Activated T-cell treated with anti-CD3 and anti-CD28 coated beads, Interleukin-2, amount 50 U/mL, for 24 hours (primary cell): ENCODE measurements around the gene PIP4K2A.

ENCODE experiments used
- DNase-seq: peaks from one replicate; pipeline ENCODE4 v3.0.0-alpha.2; 2020
- H3K27ac Mint-ChIP-seq: 2 replicates; pipeline ENCODE4 v1.8.0; 2020; ENCODE audit warnings: mild to moderate bottlenecking, mixed read lengths
- H3K27me3 Mint-ChIP-seq: 2 replicates; pipeline ENCODE4 v1.8.0; 2020; ENCODE audit warnings: mixed read lengths
- H3K36me3 Mint-ChIP-seq: 2 replicates; pipeline ENCODE4 v1.8.0; 2020; ENCODE audit warnings: low read depth, mixed read lengths
- H3K4me1 Mint-ChIP-seq: 2 replicates; pipeline ENCODE4 v1.8.0; 2020; ENCODE audit warnings: low read depth, mixed read lengths
- H3K4me3 Mint-ChIP-seq: 2 replicates; pipeline ENCODE4 v1.8.0; 2020; ENCODE audit warnings: mild to moderate bottlenecking, moderate library complexity, mixed read lengths
- H3K9me3 Mint-ChIP-seq: 2 replicates; pipeline ENCODE4 v1.8.0; 2020; ENCODE audit warnings: mixed read lengths

PIP4K2A gene

DNA sequence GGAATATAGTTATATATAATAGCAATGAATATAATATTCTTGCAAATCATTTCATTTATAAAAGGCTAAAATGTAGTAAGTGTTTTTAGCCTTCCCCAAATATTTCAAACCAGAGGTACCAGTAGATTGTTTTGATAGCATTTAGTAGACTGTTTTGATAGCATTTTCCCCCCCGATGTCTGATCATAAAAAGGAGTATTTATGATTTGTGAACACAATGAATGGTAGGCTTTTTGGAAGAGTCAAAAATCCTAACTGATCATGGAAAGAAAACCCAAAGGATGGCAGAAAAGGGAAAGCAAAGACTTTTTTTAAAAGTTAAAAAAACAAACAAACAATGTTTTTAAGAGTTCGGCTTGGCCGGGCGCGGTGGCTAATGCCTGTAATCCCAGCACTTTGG is 152.5 kb downstream of the PIP4K2A start:
- peaks cover 88% of the 10 kb centered on the region for H3K36me3 Mint-ChIP-seq
- no peak overlapping the region for H3K4me3 Mint-ChIP-seq
- H3K27me3 Mint-ChIP-seq, result no peaks in the 10 kb centered on the region
- H3K27ac Mint-ChIP-seq, result no peak overlapping the region
- H3K9me3 Mint-ChIP-seq, result no peaks in the 10 kb centered on the region
- H3K4me1 Mint-ChIP-seq, result peaks cover 25% of the 10 kb centered on the region
- no peak for DNase-seq

DNA sequence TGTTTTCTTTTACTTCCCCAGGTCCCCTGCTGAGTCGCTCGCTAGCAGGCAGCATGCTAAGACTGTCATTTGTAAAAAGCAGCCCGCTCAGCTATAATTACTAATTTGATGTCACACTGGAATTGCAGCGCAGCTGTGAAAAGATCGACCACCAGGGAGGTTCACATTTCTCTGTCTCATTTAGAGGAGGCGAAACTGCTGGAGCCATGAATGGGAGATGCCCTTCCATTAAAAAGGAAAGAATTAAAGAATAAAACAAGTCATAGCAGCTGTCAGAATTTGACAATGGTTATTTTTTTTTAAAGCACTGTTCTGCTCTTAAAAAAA is 153.5 kb downstream of the PIP4K2A start:
- Mint-ChIP-seq H3K27me3 (no peaks in the 10 kb centered on the region), H3K4me1 (peaks cover 19% of the 10 kb centered on the region), H3K36me3 (peaks cover 84% of the 10 kb centered on the region), H3K9me3 (no peaks in the 10 kb centered on the region), H3K4me3 (no peak overlapping the region), H3K27ac (peak overlapping the region; percentile 38)
- DNase-seq, result no peak

DNA sequence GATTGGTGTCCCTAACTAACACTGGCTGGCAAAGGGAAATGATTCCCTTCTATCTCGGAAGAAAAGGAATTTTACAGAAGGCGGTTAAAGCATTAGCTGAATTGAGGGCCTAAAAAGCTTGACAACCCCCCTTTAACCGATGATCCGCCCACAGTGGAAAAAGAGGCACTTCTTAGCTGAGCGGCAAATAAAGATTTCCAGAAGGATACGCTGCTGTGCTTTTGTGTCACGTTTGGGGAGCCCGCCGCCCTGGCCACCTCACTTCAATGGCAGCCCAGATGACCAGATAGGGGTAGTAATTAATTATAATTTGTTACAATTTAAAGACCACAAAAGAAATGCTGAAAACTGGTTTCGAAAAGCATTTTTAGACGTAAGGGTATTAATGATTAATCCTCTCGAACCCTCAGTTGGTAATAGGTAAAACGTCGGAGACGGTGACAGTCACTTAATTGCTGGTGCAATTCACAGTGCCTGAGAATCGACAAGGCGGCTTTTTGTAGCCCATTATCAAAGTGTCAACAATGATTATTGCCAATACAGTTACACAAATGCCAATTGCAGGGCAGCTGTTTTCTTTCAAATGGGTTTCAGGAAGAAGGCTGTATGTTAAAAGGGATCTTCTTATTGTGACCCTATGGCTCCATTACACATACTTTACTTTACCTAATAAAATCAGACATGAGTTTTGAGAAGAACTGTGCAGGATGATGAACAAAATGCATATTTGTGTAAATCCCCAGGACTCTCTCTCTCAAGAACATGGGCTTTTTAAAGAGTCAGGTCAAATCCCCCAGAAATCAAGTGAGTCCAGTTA is 154.1 kb downstream of the PIP4K2A start:
- Mint-ChIP-seq H3K27ac (peak overlapping the region; percentile 38), H3K36me3 (peaks cover 83% of the 10 kb centered on the region)

DNA sequence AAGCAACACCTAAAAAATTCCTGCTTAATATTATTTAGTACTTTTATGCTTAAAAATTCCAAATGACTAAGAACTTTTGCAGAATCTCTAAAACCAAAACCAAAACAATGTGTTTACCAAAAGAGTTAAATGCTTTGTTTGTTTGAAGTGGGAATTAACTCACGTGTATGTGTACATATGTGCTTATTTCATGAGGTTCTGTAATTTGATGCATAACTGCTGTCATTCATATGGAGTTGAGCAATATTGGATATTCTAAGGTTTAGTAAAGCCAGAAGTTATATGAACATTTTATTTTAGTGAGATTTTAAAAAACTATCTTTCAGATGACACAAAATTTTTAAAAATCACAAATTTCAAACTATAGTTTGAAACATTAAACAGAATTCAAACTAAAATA is 157.1 kb downstream of the PIP4K2A start:
- H3K27ac Mint-ChIP-seq, result no peak overlapping the region
- no peaks in the 10 kb centered on the region for H3K27me3 Mint-ChIP-seq
- H3K36me3 Mint-ChIP-seq, result peaks cover 76% of the 10 kb centered on the region
- H3K9me3 Mint-ChIP-seq, result no peaks in the 10 kb centered on the region
- H3K4me1 Mint-ChIP-seq, result peaks cover 9% of the 10 kb centered on the region
- no peak overlapping the region for H3K4me3 Mint-ChIP-seq
- DNase-seq, result no peak

More for the DNA sequence above, 154.1 kb downstream of the PIP4K2A start:
- H3K4me1 Mint-ChIP-seq, result peaks cover 19% of the 10 kb centered on the region
- no peak for DNase-seq
- no peaks in the 10 kb centered on the region for H3K9me3 Mint-ChIP-seq
- H3K27me3 Mint-ChIP-seq, result no peaks in the 10 kb centered on the region
- H3K4me3 Mint-ChIP-seq, result no peak overlapping the region

DNA sequence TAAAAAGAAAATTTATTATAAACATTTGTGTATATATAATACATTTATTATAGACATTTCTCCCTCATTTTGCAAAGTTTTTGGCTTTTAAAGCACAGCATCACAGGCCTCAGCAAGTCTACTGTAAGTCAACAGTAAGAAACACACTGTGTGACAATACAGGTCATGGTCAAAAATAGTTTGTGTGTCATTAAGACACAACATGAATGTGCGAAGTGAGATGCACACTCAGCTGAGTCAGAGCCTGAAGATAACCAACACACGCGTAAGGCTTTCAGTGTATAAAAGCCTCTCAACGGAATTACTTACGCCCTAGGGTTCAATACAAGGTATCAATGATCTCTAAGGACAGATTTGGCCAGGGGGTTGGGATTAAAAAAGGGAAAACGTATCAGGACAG is 157.6 kb downstream of the PIP4K2A start:
- Mint-ChIP-seq H3K27ac (peak overlapping the region; percentile 29), H3K4me1 (peaks cover 14% of the 10 kb centered on the region), H3K36me3 (peaks cover 75% of the 10 kb centered on the region), H3K27me3 (no peaks in the 10 kb centered on the region), H3K9me3 (no peaks in the 10 kb centered on the region), H3K4me3 (no peak overlapping the region)
- DNase-seq, result no peak

DNA sequence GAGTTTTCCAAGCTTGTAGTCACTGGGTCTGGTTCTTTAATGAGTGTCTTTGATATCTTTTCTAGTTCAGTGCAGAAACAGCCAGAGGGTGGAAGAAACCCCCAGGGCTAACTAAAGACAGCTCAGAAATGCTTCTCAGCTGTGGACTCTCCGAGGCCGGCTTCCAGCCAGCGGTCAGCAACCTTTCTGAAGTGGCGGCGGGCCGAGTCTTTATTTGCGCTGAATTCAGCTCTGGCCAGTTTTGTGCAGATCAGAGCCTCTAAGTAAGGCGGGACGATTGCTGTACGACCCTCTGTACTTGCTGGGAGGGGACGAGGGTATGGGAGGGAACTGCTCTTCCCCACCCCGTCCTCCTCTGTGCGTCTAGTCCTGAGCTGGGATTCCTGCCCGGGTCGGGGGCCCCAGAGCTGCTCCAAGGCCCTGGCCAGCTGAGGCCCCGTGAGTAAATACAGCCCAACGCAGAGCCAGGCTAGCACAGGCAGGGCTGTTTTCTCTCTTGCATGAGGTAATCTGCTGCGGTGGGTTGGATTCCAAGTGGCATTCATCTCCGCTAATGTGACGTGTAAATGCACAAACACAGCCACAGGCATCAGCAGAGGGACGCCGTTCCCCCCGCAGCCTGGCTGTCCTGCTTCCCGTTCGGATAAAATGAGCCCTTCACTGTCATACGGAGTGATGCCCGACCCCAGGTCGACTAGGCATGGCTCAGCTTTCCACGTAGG is 159.8 kb downstream of the PIP4K2A start:
- Mint-ChIP-seq H3K9me3 (no peaks in the 10 kb centered on the region), H3K27ac (peak overlapping the region; percentile 44), H3K36me3 (peaks cover 79% of the 10 kb centered on the region), H3K4me3 (no peak overlapping the region), H3K4me1 (peaks cover 21% of the 10 kb centered on the region), H3K27me3 (no peaks in the 10 kb centered on the region)
- no peak for DNase-seq

DNA sequence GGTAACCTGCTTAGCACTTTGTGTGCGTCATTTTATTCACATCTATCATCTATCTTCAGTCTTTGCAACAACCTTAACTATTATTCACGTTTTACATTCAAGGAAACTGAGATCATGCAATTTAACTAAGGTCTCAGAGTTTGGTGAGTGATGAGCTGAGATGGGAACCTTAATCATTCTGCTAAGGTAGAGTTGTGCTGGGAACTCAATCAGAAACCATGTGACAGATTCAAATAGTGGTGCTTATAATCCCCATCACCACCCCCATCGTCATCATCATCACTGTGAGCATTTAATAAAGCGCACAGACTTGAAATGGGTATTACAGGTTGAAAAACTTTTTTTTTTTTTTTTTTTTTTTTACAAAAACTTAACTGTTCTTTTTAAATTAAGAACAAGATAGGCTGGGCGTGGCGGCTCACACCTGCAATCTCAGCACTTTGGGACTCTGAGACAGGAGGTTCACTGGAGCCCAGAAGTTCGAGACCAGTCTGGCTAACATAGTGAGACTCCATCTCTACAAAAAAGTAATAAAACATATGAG is 160.9 kb downstream of the PIP4K2A start:
- Mint-ChIP-seq H3K27me3 (no peaks in the 10 kb centered on the region), H3K36me3 (peaks cover 77% of the 10 kb centered on the region), H3K27ac (no peak overlapping the region), H3K4me1 (peaks cover 21% of the 10 kb centered on the region), H3K4me3 (no peak overlapping the region), H3K9me3 (no peaks in the 10 kb centered on the region)
- no peak for DNase-seq

DNA sequence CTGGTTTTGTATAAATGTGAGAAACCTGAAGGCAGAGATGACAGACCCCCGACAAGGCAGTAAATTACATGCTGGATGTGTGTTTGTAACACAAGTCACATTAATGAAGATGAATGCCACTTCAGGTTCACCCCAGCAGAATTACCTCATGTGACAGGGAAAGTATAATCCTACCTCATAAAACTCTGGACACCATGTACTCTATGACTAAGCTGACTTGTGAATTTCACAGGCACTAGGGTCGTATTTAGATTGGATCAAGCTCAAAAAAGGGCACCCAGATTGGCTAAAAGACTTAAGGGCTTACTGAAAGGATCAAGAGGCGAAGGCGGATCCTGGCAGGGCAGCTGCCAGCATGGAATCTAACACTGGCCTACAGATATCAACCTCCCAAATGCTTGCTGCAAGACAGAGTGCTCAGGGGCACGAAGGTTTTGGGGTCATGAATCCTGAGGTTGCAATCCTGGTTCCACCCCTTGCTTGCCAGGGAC is 161.4 kb downstream of the PIP4K2A start:
- Mint-ChIP-seq H3K4me1 (peaks cover 21% of the 10 kb centered on the region), H3K36me3 (peaks cover 77% of the 10 kb centered on the region), H3K27me3 (no peaks in the 10 kb centered on the region), H3K9me3 (no peaks in the 10 kb centered on the region), H3K4me3 (no peak overlapping the region), H3K27ac (no peak overlapping the region)
- no peak for DNase-seq

DNA sequence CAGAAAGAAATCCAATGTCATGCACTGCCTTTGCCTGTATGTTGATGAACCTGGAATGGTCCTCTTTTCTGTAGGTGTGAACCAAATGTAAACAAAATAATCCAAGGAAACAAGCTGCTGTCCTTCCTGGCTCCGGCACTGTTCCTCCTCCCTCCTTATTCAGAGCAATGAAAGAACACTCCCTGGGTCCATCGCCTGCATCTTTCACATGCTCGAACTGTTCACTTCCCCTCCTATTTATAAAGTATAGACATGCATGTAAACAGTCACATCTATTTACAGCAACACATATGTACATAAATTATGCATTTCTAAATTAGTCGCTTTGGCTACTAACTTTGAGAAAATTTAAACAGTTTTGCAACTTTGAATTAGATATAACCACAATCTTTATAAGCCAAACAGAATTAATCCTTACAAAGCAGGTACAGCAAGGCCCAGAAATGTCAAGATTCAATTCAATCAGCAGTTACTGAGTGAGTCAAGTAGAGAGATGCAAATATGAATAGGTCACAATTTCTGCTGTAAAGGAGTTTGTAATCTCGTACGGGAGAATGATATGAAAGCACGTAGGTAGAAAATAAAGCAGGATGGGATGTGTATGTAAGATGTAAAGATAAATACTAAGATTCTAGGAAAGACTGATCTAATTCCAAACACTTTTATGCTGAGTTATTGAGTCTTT is 162.6 kb downstream of the PIP4K2A start:
- Mint-ChIP-seq H3K4me3 (no peak overlapping the region), H3K27me3 (no peaks in the 10 kb centered on the region), H3K27ac (peak overlapping the region; percentile 4), H3K9me3 (no peaks in the 10 kb centered on the region), H3K4me1 (peaks cover 19% of the 10 kb centered on the region), H3K36me3 (peaks cover 81% of the 10 kb centered on the region)
- no peak for DNase-seq

DNA sequence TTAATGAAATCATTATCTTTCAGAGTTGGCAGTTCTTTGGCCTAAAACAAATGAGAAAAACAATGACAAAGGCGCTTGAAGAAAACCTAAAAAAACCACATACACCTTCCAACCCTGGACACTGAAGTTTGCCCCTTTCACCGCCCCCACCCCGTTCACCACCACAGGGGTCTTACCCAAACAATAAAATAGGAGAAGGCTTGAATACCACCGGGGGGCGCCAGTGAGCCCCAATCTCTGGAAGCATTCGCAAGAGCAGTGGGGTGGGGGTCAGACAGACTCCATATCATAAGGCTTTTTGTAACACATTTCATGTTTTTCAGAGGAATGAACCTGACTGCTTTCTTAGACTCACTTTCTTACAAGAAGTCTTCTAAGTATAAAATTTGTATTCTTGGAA is 163.6 kb downstream of the PIP4K2A start:
- H3K9me3 Mint-ChIP-seq, result no peaks in the 10 kb centered on the region
- peaks cover 20% of the 10 kb centered on the region for H3K4me1 Mint-ChIP-seq
- peaks cover 86% of the 10 kb centered on the region for H3K36me3 Mint-ChIP-seq
- DNase-seq, result peak; percentile 76
- peak overlapping the region; percentile 58 for H3K27ac Mint-ChIP-seq
- no peaks in the 10 kb centered on the region for H3K27me3 Mint-ChIP-seq
- no peak overlapping the region for H3K4me3 Mint-ChIP-seq

DNA sequence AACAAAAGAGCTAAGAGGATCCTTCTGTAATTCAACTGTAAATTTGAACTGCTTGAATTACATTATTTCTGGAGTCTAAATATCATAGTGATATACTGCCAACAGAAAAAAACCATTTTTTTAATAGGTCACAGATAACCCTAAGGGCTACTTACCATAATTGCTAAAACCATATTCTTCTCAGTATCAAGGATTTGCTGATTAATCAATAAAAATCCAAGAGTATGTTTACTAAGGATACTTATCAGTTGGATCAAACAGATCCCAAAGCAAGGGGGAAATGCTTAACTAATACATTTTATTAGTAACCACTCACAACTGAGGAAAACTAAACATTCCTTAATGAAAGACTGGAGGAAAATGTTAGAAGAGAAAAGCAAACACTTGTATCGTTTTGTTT is 166.0 kb downstream of the PIP4K2A start:
- H3K36me3 Mint-ChIP-seq, result peaks cover 90% of the 10 kb centered on the region
- no peaks in the 10 kb centered on the region for H3K9me3 Mint-ChIP-seq
- no peak overlapping the region for H3K4me3 Mint-ChIP-seq
- H3K4me1 Mint-ChIP-seq, result peaks cover 29% of the 10 kb centered on the region
- no peak for DNase-seq
- no peak overlapping the region for H3K27ac Mint-ChIP-seq
- no peaks in the 10 kb centered on the region for H3K27me3 Mint-ChIP-seq

DNA sequence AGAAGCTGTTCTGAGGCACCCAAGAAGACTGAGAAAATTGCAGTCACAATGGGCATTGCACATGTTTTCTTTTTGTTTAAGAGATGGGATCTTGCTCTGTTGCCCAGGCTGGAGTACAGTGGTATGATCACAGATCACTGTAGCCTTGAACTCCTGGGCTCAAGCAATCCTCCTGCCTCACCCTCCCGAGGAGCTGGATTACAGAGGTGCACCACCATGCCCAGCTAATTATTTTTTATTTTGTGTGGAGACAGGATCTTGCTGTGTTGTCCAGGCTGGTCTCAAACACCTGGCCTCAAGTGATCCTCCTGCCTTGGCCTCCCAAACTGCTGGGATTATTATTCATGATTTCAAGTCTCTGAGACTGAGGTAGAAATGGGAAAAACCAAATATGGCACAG is 168.7 kb downstream of the PIP4K2A start:
- Mint-ChIP-seq H3K27ac (peak overlapping the region; percentile 35), H3K36me3 (peaks cover 92% of the 10 kb centered on the region), H3K27me3 (no peaks in the 10 kb centered on the region), H3K4me3 (no peak overlapping the region), H3K9me3 (no peaks in the 10 kb centered on the region), H3K4me1 (peaks cover 13% of the 10 kb centered on the region)
- no peak for DNase-seq

DNA sequence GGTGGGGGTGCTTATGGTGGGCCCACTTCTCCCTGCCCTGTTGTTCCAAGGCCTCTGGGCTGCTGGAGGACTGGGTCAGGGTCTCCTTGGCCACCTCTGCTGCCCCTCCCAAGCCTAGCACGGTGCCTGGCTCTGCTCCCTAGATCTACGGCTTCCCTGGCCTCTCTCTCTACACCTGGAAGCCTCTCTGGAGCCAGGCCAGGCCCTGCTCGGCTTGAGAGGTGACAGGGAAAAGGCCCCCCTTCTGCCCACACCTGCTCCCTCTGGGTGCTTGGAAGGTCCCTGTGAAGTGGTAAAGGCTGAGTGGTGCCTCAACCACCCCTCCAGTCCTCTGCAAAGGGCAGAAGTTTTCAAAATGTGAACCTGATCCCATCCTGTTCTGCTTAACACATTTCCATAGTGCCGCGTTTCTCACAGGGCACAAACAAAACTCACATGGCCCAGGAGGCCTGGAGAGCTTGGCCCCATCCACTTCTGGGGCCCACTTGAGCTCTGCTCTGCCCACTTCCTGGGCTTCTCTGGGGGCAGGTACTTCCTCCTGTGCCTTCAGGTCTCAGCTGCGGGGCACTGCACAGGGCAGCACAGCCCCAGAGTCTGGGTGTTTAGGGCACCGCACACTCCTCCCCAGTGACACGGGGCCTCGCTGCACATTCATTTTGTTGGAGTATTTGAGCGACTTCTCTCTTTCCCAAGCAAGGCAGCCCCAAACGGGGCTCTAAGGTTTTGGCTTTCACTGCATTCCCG is 169.9 kb downstream of the PIP4K2A start:
- H3K36me3 Mint-ChIP-seq, result peaks cover 93% of the 10 kb centered on the region
- no peak for DNase-seq
- H3K27me3 Mint-ChIP-seq, result no peaks in the 10 kb centered on the region
- peaks cover 11% of the 10 kb centered on the region for H3K4me1 Mint-ChIP-seq
- H3K9me3 Mint-ChIP-seq, result no peaks in the 10 kb centered on the region
- no peak overlapping the region for H3K4me3 Mint-ChIP-seq
- peak overlapping the region; percentile 81 for H3K27ac Mint-ChIP-seq

DNA sequence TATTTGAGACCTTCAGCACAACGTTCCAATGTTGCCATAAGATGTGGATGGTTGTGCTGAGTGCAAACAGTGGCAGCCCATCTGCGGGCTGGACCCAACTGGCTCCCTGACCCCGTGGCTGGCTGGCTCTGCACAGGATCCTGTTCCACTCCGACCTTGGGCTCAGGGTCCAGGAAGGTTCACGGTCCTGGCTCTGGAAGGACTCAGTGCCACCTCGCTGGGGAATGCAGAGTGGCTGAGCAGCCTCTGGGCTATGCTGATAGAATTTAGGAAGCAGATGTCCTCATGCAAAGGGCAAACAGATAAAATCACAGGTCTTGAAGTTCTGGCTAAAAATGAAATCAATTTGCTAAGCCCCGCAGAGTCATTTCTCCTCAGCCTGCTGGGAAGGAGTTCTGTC is 171.6 kb downstream of the PIP4K2A start:
- peaks cover 11% of the 10 kb centered on the region for H3K4me1 Mint-ChIP-seq
- peak overlapping the region; percentile 24 for H3K27ac Mint-ChIP-seq
- H3K9me3 Mint-ChIP-seq, result no peaks in the 10 kb centered on the region
- H3K27me3 Mint-ChIP-seq, result no peaks in the 10 kb centered on the region
- H3K4me3 Mint-ChIP-seq, result no peak overlapping the region
- no peak for DNase-seq
- peaks cover 95% of the 10 kb centered on the region for H3K36me3 Mint-ChIP-seq
